Sigmoid colon (tissue), 4 donors: Measurements from ENCODE around the gene LTBR.
"Not testable (repeated sequence)": the region's sequence is repeated elsewhere in the genome, so short reads cannot be mapped to it uniquely, and the experiment has no call there.

ENCODE experiments used
- CTCF ChIP-seq, 4 experiments: fragments of 450-650 bp in 3 of 4; fragments of 200-600 bp in 1 of 4; IDR thresholded peaks; one replicate each; pipeline ENCODE4 v1.5.1; 2016 to 2019; ENCODE audit warnings: antibody characterized with exemption in 4 of 4, mild to moderate bottlenecking in 3 of 4, moderate library complexity in 2 of 4
- EP300 ChIP-seq, 4 donors: sonication (generic); formaldehyde crosslinking; IDR thresholded peaks; one replicate each; pipeline ENCODE4 v1.6.1; 2017; ENCODE audit warnings: antibody characterized with exemption in 4 of 4
- POLR2A ChIP-seq, 2 donors: fragments of 450-650 bp; IDR thresholded peaks; one replicate each; pipeline ENCODE4 v1.6.1; 2016; ENCODE audit warnings: antibody characterized with exemption in 2 of 2, mild to moderate bottlenecking in 2 of 2, moderate library complexity in 2 of 2
- POLR2AphosphoS5 ChIP-seq, 4 donors: sonication (generic); formaldehyde crosslinking; IDR thresholded peaks; one replicate each; pipeline ENCODE4 v1.6.1; 2017; ENCODE audit warnings: antibody characterized with exemption in 4 of 4

GRCh38 chr12:6344101-6344660 lies 39.8 kb upstream of the LTBR start:
- not testable (repeated sequence) for TF ChIP-seq CTCF, POLR2A, POLR2AphosphoS5, EP300 (IDR thresholded peaks at IDR 0.05)
